GM21717 (cell line): ENCODE data around the gene STIM2.

Source experiments
- ATAC-seq: cut with Tn5 transposase; IDR thresholded peaks from one replicate; pipeline ENCODE4 v1.9.1; 2021; ENCODE audit warnings: mild to moderate bottlenecking, moderate library complexity; ENCODE audit not compliant: unreplicated experiment

STIM2 gene

GRCh38 chr4:26896636-26897035 lies 36.0 kb downstream of the STIM2 start:
- no peak for ATAC-seq

- ATAC-seq = no peak
Measured at GRCh38 chr4:26899991-26900390, 39.4 kb downstream of the STIM2 start.

- no peak for ATAC-seq
Measured at GRCh38 chr4:26900765-26901164, 40.1 kb downstream of the STIM2 start.

- no peak for ATAC-seq
Measured at GRCh38 chr4:26905172-26905571, 44.5 kb downstream of the STIM2 start.

- no peak for ATAC-seq
Measured at GRCh38 chr4:26907731-26908599, 47.3 kb downstream of the STIM2 start.

DNA sequence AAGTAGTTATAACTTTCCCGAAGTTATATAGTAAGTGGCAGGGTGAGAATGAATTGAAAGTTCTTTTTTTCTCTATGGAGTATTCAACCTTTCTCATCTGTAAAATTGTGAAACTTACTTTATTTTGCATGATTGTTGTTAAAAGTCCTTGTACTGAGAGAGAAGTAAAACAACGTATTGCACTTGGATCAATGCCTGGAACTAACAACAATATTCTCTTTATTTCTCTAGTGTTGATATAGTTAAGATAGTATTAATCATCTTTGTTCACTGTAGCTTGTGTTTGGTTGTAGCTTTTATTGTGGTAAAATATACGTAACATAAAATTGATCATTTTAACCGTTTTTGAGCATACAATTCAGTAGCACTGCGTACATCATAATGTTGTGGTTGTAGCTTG lies 48.7 kb downstream of the STIM2 start:
- no peak for ATAC-seq

DNA sequence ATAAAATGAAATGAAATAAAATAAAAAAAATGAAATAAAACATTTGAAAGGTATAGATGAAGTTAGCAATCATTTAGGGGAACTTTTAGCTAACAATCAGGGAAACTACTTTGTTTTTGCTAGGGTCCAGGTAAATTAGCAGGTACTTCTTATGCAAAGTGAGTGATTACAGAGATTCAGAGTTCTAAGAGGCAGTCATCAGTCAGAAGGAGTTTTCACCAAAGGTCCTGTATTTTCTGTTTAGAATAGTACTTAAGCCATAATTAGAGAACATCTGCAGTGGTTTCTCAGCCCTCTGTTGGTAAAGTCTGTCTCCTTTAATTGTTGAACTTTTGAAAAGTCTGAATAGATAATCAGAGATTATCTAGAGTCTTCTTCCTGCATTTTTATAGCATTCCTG lies 50.6 kb downstream of the STIM2 start:
- no peak for ATAC-seq

GRCh38 chr4:26912069-26912468 lies 51.4 kb downstream of the STIM2 start:
- no peak for ATAC-seq

DNA sequence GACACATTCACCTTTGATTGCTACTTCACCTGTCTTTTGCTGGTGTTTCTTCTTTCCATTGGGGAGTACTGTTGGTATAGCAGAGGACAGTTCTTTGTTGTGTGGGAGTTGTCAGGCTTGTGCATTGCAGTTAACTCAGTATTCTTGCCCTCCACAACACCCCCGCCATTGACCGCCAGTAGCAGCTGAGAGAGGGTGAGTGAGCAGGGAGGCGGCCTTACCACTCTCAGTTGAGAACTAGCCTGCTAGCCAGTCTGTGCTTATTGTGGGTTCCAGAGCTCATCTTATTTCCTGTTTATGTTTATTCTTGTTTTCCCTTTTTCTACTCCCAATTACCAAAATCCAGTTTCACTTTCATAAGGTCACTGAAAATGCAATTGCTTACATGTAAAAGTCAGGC lies 52.2 kb downstream of the STIM2 start:
- no peak for ATAC-seq

- no peak for ATAC-seq
Measured at GRCh38 chr4:26916195-26916594, 55.6 kb downstream of the STIM2 start.

DNA sequence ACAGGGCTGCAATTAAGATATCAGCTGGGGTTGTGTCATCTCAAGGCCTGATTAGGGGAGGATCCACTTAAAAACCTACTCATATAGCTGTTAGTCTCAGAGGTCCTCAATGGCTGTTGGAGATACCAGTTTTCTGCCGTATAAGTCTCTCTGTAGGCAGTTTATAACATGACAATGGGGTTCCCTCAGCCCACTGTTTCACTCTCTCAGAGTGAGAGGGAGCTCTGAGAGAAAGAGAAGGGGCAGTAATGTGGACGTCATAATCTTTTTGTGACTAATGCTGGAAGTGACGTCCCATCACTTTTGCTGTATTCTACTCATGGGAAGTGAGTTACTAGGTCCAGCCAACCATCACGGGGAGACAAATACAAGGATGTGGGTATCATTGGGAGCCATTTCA lies 70.3 kb downstream of the STIM2 start:
- ATAC-seq = no peak

DNA sequence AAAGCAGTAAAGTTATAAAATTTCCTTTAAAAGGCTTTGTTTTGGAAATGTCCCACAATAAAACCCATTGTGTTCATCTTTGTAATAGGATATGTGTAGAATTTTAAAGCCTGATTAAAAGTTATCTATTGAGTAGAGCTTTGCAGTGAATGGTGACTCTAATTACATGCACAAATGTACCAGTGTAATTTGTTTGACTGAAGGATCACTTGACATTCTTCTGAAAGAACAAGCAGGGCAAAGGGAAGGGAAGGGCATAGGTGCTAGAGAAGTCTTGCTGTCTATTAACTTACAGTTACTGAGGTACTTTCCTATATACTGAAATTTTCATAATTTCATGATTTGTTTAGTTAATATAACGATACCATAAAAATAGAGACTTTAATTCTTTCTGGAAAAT lies 70.8 kb downstream of the STIM2 start:
- no peak for ATAC-seq

GRCh38 chr4:26931966-26932365 lies 71.3 kb downstream of the STIM2 start:
- ATAC-seq = no peak

- ATAC-seq = no peak
Measured at GRCh38 chr4:26935397-26935796, 74.8 kb downstream of the STIM2 start.

DNA sequence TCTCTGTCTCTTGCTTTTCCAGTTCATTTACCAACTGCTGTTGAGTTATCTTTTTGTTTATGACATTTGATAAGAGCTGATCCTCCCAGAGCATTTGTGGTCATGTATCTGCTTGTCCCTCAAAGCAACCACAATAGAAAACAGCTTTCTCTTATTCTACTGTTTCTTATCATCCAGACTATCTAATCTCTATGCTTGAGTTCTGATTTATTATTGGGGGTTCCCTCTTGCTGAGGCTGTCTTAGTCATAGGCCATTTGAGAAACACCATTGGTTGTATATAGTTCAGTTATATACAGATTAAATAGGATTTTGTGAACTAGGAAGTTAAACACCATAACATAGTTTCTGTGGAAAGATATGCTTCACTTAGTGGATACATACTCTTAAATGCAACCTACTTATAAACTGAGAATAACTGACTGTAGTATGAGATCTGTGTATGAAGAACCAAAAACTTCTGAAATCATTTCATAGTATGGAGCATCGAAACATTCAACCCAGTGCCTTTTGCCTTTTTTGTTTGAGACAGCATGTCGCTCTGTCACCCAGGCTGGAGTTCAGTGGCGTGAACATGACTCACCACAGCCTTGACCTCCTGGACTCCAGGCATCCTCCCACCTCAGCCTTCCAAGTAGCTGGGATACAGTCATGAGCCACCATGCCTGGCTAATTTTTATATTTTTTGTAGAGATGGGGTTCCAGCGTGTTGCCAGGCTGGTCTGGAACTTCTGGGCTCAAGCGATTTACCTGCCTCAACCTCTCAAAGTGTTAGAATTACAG lies 75.8 kb downstream of the STIM2 start:
- no peak for ATAC-seq

DNA sequence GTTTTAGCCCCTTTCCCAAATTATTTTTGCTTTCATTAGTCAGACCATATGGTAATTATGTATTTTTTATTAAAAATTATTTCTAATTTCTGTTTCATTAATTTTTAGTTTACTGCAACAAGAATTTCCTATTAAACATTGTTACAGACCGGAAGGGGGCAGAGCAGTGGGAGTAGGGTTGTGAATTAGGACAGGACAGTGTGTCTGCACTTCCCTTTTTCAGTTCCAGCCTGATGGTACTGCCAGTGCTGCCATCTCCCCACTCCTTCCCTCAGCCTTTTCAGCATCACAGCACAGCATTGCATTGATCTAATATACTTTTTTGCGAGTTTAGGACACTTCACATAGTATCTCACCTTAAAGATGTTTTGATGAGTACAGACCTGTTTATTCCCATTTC lies 76.5 kb downstream of the STIM2 start:
- ATAC-seq = peak; percentile 74

GRCh38 chr4:26937567-26937966 lies 76.9 kb downstream of the STIM2 start:
- no peak for ATAC-seq

DNA sequence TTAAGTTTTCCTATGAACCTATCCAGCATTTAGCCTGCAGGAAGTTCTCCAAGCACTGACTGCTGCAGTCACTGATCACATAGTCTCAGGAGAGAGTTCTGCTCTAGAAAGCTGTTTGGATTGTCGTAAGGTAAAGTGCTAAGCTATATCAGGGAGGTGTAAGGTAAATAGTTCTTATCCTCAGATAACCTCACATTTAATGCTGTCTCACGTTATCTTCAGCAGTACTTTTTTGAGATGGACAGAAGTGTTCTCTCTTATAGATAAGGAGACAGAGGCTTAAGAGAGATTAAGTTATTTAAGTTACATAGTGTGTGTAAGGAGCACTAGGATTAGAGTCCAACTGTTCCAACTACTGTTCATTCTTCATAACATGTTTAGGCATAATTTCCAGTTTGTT lies 77.9 kb downstream of the STIM2 start:
- ATAC-seq = no peak

- no peak for ATAC-seq
Measured at GRCh38 chr4:26941951-26942350, 81.3 kb downstream of the STIM2 start.

GRCh38 chr4:26942871-26943270 lies 82.2 kb downstream of the STIM2 start:
- no peak for ATAC-seq

GRCh38 chr4:26943391-26943790 lies 82.8 kb downstream of the STIM2 start:
- no peak for ATAC-seq

- ATAC-seq = no peak
Measured at GRCh38 chr4:26945794-26946193, 85.2 kb downstream of the STIM2 start.
